Cardiac muscle cell (in vitro differentiated cells and primary cell): Measurements from ENCODE around the gene RCBTB2. TPM values are rescaled to one million over a fixed set of nuclear protein-coding genes. Genes with fewer than 3 reads are reported as not detected.

Experiments used
- DNase-seq, 2 donors: peaks; one replicate each; pipeline versions ENCODE4 v3.0.0 to v3.0.0-alpha.2; 2010 to 2017; ENCODE audit warnings: low read depth in 1 of 2, low spot score in 1 of 2
- H3K27ac ChIP-seq: fragments of 200-600 bp; sonication (generic); 2 replicates; pipeline ENCODE4 v1.5.1; 2016
- H3K27me3 ChIP-seq: fragments of 200-600 bp; sonication (generic); 2 replicates; pipeline ENCODE4 v1.6.0; 2016; ENCODE audit warnings: control low read depth
- H3K36me3 ChIP-seq: fragments of 200-600 bp; sonication (generic); 2 replicates; pipeline ENCODE4 v1.5.1; 2016; ENCODE audit warnings: control low read depth
- H3K4me1 ChIP-seq: fragments of 200-600 bp; sonication (generic); 2 replicates; pipeline ENCODE4 v1.8.1; 2017; ENCODE audit warnings: low read depth, mild to moderate bottlenecking, mixed run types
- H3K4me3 ChIP-seq: fragments of 200-600 bp; sonication (generic); 2 replicates; pipeline ENCODE4 v1.5.1; 2016; ENCODE audit warnings: mild to moderate bottlenecking
- H3K9me3 ChIP-seq: fragments of 200-600 bp; sonication (generic); 2 replicates; pipeline ENCODE4 v1.5.1; 2017; ENCODE audit warnings: low read depth, mild to moderate bottlenecking, control low read depth
- polyA plus RNA-seq: library from polyadenylated mRNA; unstranded; fragments of >200 nt; fragmentation: Nextera tagmentation; extraction: Ambion mirVana; gene quantifications from 2 replicates; pipeline ENCODE4 v1.2.1, GENCODE V29; 2016
- total RNA-seq: library from RNA; depleted of rRNA; stranded (reverse); fragments of >200 nt; gene quantifications from 2 replicates; pipeline ENCODE4 v1.2.3, GENCODE V29; 2016
- TF ChIP-seq, protein P1 (sequence below): IDR thresholded peaks from 2 replicates; pipeline ENCODE4 v1.5.1; 2012; ENCODE audit warnings: low read depth, mild to moderate bottlenecking, low read length

Gene RCBTB2
- total and polyA plus RNA-seq, 2 experiments from 2014 or later: 10.0 to 15.4 TPM

- no peak overlapping the region for H3K27ac ChIP-seq
- no peak for DNase-seq
- H3K9me3 ChIP-seq: no peaks in the 10 kb centered on the region
- no peaks in the 10 kb centered on the region for H3K27me3 ChIP-seq
- H3K4me3 ChIP-seq: no peak overlapping the region
- H3K4me1 ChIP-seq: no peaks in the 10 kb centered on the region
- H3K36me3 ChIP-seq: no peaks in the 10 kb centered on the region
- TF ChIP-seq, protein P1, sequence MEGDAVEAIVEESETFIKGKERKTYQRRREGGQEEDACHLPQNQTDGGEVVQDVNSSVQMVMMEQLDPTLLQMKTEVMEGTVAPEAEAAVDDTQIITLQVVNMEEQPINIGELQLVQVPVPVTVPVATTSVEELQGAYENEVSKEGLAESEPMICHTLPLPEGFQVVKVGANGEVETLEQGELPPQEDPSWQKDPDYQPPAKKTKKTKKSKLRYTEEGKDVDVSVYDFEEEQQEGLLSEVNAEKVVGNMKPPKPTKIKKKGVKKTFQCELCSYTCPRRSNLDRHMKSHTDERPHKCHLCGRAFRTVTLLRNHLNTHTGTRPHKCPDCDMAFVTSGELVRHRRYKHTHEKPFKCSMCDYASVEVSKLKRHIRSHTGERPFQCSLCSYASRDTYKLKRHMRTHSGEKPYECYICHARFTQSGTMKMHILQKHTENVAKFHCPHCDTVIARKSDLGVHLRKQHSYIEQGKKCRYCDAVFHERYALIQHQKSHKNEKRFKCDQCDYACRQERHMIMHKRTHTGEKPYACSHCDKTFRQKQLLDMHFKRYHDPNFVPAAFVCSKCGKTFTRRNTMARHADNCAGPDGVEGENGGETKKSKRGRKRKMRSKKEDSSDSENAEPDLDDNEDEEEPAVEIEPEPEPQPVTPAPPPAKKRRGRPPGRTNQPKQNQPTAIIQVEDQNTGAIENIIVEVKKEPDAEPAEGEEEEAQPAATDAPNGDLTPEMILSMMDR: no peak
Observed at GRCh38 chr13:48518083-48518482, 14.8 kb downstream of the RCBTB2 start.

DNA sequence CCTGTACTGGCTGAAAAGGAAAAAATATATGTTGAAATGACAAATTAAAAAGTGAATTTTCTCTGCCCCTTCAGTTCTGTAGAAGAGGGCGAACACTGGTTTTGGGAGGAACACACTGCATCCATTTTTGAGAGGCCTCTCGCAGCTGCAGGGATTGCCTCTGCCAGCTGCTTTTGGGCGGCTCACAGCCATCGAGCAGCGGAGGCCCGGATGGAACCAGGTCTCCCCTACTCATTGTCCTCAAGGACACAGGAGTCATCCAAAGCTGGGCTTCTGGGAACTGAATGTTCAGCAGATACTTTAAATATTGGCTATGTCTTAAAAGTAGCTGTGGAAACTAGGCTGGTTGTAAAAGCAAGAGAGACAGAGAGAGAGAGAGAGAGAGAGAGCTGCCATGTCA lies 17.1 kb downstream of the RCBTB2 start:
- H3K9me3 ChIP-seq: no peaks in the 10 kb centered on the region
- H3K36me3 ChIP-seq: no peaks in the 10 kb centered on the region
- DNase-seq: no peak
- no peaks in the 10 kb centered on the region for H3K4me1 ChIP-seq
- TF ChIP-seq, protein P1: no peak
- no peaks in the 10 kb centered on the region for H3K27me3 ChIP-seq
- no peak overlapping the region for H3K27ac ChIP-seq
- no peak overlapping the region for H3K4me3 ChIP-seq

GRCh38 chr13:48514793-48515192 lies 18.1 kb downstream of the RCBTB2 start:
- no peaks in the 10 kb centered on the region for H3K9me3 ChIP-seq
- no peaks in the 10 kb centered on the region for H3K36me3 ChIP-seq
- no peak overlapping the region for H3K4me3 ChIP-seq
- no peak overlapping the region for H3K27ac ChIP-seq
- no peaks in the 10 kb centered on the region for H3K27me3 ChIP-seq
- no peak for DNase-seq
- H3K4me1 ChIP-seq: peaks cover 5% of the 10 kb centered on the region
- TF ChIP-seq, protein P1: no peak

- Histone ChIP-seq H3K36me3 (no peaks in the 10 kb centered on the region), H3K27ac (no peak overlapping the region), H3K9me3 (no peaks in the 10 kb centered on the region), H3K4me1 (peaks cover 5% of the 10 kb centered on the region), H3K27me3 (no peaks in the 10 kb centered on the region), H3K4me3 (no peak overlapping the region)
- DNase-seq: no peak
- TF ChIP-seq, protein P1: no peak
Observed at GRCh38 chr13:48511621-48512230, 21.2 kb downstream of the RCBTB2 start.

DNA sequence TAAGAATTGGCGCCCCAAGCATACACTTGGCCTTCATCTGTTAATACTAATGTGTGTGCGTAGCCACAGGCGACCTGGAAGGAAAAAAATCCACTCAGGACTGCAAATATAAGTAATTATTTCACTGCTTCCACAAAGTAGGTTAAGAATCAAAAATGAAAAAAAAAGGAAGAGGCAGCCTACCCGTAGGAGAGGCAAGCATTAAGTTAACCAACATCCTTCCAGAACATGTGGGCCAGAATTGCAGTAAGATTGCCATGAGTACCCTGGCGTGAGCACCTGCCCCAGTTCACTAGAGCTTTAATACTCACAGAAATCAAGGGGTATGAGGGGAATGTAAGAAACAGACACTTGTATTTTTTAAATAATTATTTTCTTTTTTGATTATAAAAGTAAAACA lies 22.2 kb downstream of the RCBTB2 start:
- H3K36me3 ChIP-seq: no peaks in the 10 kb centered on the region
- no peaks in the 10 kb centered on the region for H3K9me3 ChIP-seq
- DNase-seq: no peak
- no peaks in the 10 kb centered on the region for H3K27me3 ChIP-seq
- H3K4me3 ChIP-seq: no peak overlapping the region
- peaks cover 5% of the 10 kb centered on the region for H3K4me1 ChIP-seq
- TF ChIP-seq, protein P1: no peak
- no peak overlapping the region for H3K27ac ChIP-seq
